ENCODE measurements around the gene PALMD.

The PALMD gene

DNA sequence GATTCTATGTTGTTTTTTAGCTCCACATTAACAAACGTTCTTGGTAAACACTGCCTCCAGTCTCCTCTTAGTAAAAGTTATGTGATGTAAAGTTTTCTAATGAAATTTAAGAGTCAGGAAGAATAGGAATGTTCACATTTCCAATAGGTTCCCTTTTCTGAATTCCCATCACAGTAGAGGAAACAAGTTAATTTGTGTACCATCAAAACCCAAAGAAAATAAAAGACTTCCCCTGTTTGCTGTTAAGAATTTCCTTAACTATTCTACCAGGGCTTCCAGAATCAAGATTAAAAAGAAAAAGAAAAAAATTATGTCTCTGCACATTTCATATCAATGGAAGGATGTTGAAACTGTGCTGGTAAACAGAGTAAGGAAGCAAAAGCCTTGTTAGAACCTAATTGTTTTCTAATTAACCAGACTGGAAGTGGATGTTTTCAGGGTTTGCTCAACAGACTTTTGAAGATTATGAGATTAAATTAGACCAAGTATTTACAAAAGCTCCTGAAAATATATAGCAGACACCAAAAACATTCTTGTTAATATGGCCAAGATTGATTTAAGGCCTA is 43.4 kb upstream of the PALMD start:
- no peak for TF ChIP-seq ZFX (IDR thresholded peaks at IDR 0.05; ENCODE audit: borderline replicate concordance)
- TF ChIP-seq, protein P1, sequence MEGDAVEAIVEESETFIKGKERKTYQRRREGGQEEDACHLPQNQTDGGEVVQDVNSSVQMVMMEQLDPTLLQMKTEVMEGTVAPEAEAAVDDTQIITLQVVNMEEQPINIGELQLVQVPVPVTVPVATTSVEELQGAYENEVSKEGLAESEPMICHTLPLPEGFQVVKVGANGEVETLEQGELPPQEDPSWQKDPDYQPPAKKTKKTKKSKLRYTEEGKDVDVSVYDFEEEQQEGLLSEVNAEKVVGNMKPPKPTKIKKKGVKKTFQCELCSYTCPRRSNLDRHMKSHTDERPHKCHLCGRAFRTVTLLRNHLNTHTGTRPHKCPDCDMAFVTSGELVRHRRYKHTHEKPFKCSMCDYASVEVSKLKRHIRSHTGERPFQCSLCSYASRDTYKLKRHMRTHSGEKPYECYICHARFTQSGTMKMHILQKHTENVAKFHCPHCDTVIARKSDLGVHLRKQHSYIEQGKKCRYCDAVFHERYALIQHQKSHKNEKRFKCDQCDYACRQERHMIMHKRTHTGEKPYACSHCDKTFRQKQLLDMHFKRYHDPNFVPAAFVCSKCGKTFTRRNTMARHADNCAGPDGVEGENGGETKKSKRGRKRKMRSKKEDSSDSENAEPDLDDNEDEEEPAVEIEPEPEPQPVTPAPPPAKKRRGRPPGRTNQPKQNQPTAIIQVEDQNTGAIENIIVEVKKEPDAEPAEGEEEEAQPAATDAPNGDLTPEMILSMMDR (IDR thresholded peaks at IDR 0.05), result no peak
- no peak overlapping the region for H3K27ac ChIP-seq

DNA sequence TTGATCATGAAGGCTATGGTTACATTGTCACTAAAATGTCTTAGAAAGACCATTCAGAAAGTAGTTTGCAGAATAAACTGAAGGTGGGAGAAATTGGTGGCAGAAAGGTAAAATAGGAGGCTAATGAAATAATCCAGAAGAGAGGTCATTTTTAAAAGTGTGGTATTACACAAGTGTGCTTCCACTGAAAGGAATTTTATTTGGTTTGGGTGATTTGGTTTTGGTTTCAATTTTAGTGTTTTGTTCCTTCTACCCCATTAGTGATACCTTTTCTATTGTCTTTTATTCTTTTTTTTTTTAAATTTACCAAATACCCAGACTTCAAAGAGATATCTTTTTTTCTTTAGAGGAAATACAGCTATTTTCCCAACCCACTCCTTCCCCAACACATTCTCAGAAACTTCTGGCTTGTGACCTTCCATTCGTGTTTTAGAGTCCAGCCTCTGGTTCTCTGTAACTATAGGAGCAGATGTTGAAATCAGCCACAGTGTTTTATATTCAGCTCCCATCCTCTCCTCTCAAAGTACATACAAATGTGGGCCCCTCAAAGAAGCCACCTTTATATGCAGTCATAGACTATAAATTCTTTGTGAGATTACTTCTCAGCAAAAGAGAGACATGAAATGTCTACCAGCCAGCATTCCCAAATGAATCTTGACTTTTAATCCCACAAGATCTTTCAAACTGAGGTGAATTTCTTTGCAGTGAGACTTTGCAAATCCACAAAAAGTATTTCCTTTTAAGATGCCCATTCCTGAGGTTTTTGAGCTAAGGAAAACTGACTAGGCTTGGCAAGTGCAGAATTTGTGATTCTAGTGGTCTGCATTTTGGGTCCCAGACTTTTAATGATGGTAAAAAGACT is 42.0 kb upstream of the PALMD start:
- H3K27ac ChIP-seq, result no peak overlapping the region
- TF ChIP-seq ZFX (IDR thresholded peaks at IDR 0.05; ENCODE audit: borderline replicate concordance), result no peak
- TF ChIP-seq, protein P1 (IDR thresholded peaks at IDR 0.05), result no peak

DNA sequence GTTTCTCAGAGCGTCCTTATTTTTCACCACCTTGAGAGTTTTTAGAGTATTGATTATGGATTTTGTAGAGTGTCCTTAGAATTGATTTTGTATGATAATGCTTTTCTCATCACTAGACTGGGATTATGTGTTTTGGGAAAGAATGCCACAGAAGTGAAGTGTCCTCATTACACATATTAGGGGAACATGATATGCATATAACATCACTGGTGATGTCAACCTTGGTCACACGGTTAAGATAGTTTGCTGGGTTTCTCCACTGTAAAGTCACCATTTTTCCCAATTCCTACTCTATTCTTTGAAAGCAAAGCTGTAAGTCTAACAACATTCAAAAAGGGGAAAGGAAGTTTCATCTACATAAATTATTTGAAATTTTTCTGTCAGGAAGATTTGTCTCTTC is 39.6 kb upstream of the PALMD start:
- TF ChIP-seq, protein P1 (IDR thresholded peaks at IDR 0.05), result no peak
- no peak for TF ChIP-seq ZFX (IDR thresholded peaks at IDR 0.05; ENCODE audit: borderline replicate concordance)
- H3K27ac ChIP-seq, result no peak overlapping the region

DNA sequence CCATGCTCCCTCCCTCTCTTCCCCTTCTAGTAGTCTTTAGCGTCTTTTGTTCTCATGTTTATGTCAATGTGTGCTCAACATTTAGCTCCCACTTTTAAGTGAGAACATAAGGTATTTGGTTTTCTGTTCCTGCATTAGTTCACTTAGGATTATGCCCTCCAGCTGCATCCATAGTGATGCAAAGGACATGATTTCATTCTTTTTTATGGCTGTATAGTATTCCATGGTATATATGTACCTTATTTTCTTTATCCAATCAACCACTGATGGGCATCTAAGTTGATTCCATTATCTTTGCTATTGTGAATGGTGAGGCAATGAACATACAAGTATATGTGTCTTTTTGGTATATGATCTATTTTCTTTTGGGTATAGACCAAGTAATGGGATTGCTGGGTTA is 38.3 kb upstream of the PALMD start:
- TF ChIP-seq ZFX (IDR thresholded peaks at IDR 0.05; ENCODE audit: borderline replicate concordance), result no peak
- H3K27ac ChIP-seq, result no peak overlapping the region

DNA sequence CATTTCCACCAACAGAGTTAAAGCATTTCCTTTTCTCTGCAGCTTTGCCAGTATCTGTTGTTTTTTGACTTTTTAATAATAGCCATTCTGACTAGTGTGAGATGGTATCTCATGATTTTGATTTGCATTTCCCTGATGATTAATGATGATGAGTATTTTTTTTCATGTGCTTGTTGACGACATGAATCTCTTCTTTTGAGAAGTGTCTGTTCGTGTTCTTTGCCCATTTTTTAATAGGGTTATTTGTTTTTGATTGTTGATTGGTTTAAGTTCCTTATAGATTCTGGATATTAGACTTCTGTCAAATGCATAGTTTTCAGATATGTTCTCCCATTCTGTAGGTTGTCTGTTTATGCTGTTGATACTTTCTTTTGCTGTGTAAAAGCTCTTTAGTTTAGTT is 37.9 kb upstream of the PALMD start:
- TF ChIP-seq ZFX (IDR thresholded peaks at IDR 0.05; ENCODE audit: borderline replicate concordance), result no peak
- TF ChIP-seq, protein P1 (IDR thresholded peaks at IDR 0.05), result no peak
- H3K27ac ChIP-seq, result no peak overlapping the region

DNA sequence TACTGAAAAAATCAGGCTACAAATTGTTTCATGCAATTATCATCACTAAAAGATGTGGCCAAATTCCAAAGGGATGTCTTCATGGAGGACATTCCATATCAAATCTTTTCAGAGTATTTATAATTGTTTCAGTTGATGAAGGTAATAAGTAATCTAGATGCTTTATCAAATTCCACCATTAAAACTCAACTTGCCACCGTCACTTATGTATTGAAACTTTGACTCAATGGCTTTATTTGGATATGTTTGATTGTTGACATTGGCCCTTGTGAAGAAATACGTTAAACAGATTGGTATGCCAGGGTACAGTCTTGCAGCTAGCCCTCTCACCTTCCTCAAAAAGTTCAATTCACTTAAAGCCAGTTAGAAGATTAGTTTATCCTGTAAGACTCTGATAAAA is 32.2 kb upstream of the PALMD start:
- TF ChIP-seq ZFX (IDR thresholded peaks at IDR 0.05; ENCODE audit: borderline replicate concordance), result no peak
- TF ChIP-seq, protein P1 (IDR thresholded peaks at IDR 0.05), result no peak

DNA sequence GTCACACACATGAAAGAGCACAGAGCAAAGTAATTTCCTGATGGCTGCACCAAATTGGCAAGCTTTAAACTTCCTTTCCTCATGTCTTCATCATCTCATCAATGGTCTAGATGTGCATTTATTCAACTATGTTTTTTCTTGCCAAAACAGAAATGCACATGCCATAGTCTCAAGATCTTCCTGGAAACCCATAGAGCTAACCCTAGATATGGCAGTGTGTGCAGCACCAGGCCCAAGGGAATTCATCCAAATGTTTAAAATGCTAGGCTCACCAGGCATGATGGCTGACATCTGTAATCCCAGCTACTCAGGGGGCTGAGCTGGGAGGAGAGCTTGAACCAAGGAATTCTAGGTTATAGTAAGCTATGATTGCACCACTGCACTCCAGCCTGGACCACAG is 31.2 kb upstream of the PALMD start:
- TF ChIP-seq ZFX (IDR thresholded peaks at IDR 0.05; ENCODE audit: borderline replicate concordance), result no peak
- TF ChIP-seq, protein P1 (IDR thresholded peaks at IDR 0.05), result no peak
- H3K27ac ChIP-seq, result no peak overlapping the region

More for the DNA sequence above, 32.2 kb upstream of the PALMD start:
- no peak overlapping the region for H3K27ac ChIP-seq
